HepG2 (cell line): ENCODE results near the gene TBC1D22A.

Experiments used
- EZH2 ChIP-seq: conservative IDR thresholded peaks from 2 replicates; pipeline ENCODE4 v1.6.1; 2012; ENCODE audit warnings: mild to moderate bottlenecking, low read depth, low read length, moderate library complexity
- NFYB ChIP-seq: sonication (generic); formaldehyde crosslinking; IDR thresholded peaks from 2 replicates; pipeline ENCODE4 v1.4.0; 2020; ENCODE audit warnings: missing genetic modification reagents
- TARDBP ChIP-seq: sonication (generic); formaldehyde crosslinking; IDR thresholded peaks from 2 replicates; pipeline ENCODE4 v1.8.0; 2022; ENCODE audit warnings: mild to moderate bottlenecking, missing genetic modification reagents
- TCF7L2 ChIP-seq: IDR thresholded peaks from 2 replicates; pipeline ENCODE4 v1.6.1; 2011; ENCODE audit warnings: mild to moderate bottlenecking, low read depth, low read length, moderate library complexity
- ZBTB39 ChIP-seq: sonication (generic); formaldehyde crosslinking; IDR thresholded peaks from 2 replicates; pipeline ENCODE4 v1.5.0; 2020; ENCODE audit warnings: missing genetic modification reagents
- ZFX ChIP-seq: sonication (generic); formaldehyde crosslinking; IDR thresholded peaks from 2 replicates; pipeline ENCODE4 v1.4.0; 2020; ENCODE audit warnings: mild to moderate bottlenecking, low read depth, missing genetic modification reagents, moderate library complexity
- ZNF570 ChIP-seq: sonication (generic); formaldehyde crosslinking; IDR thresholded peaks from 2 replicates; pipeline ENCODE4 v1.4.0; 2020; ENCODE audit warnings: mild to moderate bottlenecking, missing genetic modification reagents, borderline replicate concordance

GRCh38 chr22:47029244-47030074, 267.0 kb downstream of the TBC1D22A start:
- TF ChIP-seq EZH2 (no peak), TARDBP (no peak), ZNF570 (CRISPR knock-in tag) (no peak), NFYB (CRISPR knock-in tag) (no peak), ZBTB39 (CRISPR knock-in tag) (no peak), ZFX (CRISPR knock-in tag) (no peak), TCF7L2 (no peak)
